A673 (cell line): Measurements from ENCODE around the gene DPY19L3. TPM values are rescaled to one million over a fixed set of nuclear protein-coding genes. Genes with fewer than 3 reads are reported as not detected.

ENCODE experiments used
- BruUV-seq: library from RNA; stranded (reverse); fragments of 400-500 nt; replicated peaks from 2 replicates; lab custom pipeline; 2021; lab: Mats Ljungman, UMichigan
- CTCF ChIA-PET: fragments of 300-600 bp; sonication (Branson Sonifier 250); formaldehyde crosslinking; loops from one replicate; lab custom pipeline; 2022; ENCODE audit warnings: antibody characterized with exemption; lab: Charles Lee
- POLR2A ChIA-PET: fragments of 300-600 bp; sonication (Branson Sonifier 250); formaldehyde crosslinking; loops from one replicate; lab custom pipeline; 2022; ENCODE audit warnings: antibody characterized with exemption; ENCODE audit not compliant: low non-redundant PET; lab: Charles Lee
- DNase-seq: peaks from one replicate; pipeline ENCODE4 v3.0.0-alpha.2; 2015; ENCODE audit warnings: low spot score
- H3K27ac ChIP-seq: fragments of 200-600 bp; sonication (generic); 2 replicates; pipeline ENCODE4 v1.5.1; 2016; ENCODE audit warnings: mixed run types, low read depth, mild to moderate bottlenecking, mixed read lengths, antibody characterized with exemption, low read length; ENCODE audit not compliant: poor library complexity, severe bottlenecking
- H3K27me3 ChIP-seq: fragments of 200-600 bp; sonication (generic); replicated peaks from 2 replicates; pipeline ENCODE4 v1.6.1; 2017; ENCODE audit warnings: mixed run types, low read depth, mild to moderate bottlenecking, mixed read lengths, antibody characterized with exemption, low read length; ENCODE audit not compliant: insufficient read depth, poor library complexity
- H3K36me3 ChIP-seq: fragments of 200-600 bp; sonication (generic); 2 replicates; pipeline ENCODE4 v1.6.1; 2016; ENCODE audit warnings: mixed run types, mild to moderate bottlenecking, mixed read lengths, antibody characterized with exemption, low read length; ENCODE audit not compliant: insufficient read depth, poor library complexity, severe bottlenecking
- H3K4me1 ChIP-seq: fragments of 200-600 bp; sonication (generic); 2 replicates; pipeline ENCODE4 v1.6.1; 2017; ENCODE audit warnings: mixed run types, mild to moderate bottlenecking, mixed read lengths, antibody characterized with exemption, low read length; ENCODE audit not compliant: insufficient read depth, poor library complexity, severe bottlenecking
- H3K4me3 ChIP-seq: fragments of 200-600 bp; sonication (generic); 2 replicates; pipeline ENCODE4 v1.5.1; 2016; ENCODE audit warnings: low read depth, mixed run types, mild to moderate bottlenecking, mixed read lengths, low read length; ENCODE audit not compliant: poor library complexity, severe bottlenecking
- H3K9me3 ChIP-seq: fragments of 200-600 bp; sonication (generic); 2 replicates; pipeline ENCODE4 v1.6.1; 2016; ENCODE audit warnings: mixed run types, low read depth, mild to moderate bottlenecking, mixed read lengths, antibody characterized with exemption, low read length; ENCODE audit not compliant: poor library complexity, severe bottlenecking
- CTCF ChIP-seq: fragments of 300-800, 200-600 bp; sonication (generic); conservative IDR thresholded peaks from 2 replicates; pipeline ENCODE4 v1.5.1; 2017; ENCODE audit warnings: low read depth, mild to moderate bottlenecking, antibody characterized with exemption, low read length, moderate library complexity, mixed read lengths
- EZH2 ChIP-seq: fragments of 200-600 bp; sonication (generic); IDR thresholded peaks from 2 replicates; pipeline ENCODE4 v1.6.1; 2017; ENCODE audit warnings: borderline replicate concordance, low read depth, mild to moderate bottlenecking, mixed read lengths, antibody characterized with exemption, low read length; ENCODE audit not compliant: poor library complexity, severe bottlenecking
- intact Hi-C: fragments of 100-400 bp; cut with micrococcal nuclease; formaldehyde crosslinking; loops from one replicate; pipeline ENCODE4 v1.10.0; 2022; ENCODE audit not compliant: unreplicated experiment
- total RNA-seq: library from RNA; stranded (reverse); gene quantifications from 2 replicates; pipeline ENCODE4 v1.2.3, GENCODE V29; 2021

The DPY19L3 gene
- total RNA-seq, 1 experiment from 2014 or later, result 70.5 TPM

DNA sequence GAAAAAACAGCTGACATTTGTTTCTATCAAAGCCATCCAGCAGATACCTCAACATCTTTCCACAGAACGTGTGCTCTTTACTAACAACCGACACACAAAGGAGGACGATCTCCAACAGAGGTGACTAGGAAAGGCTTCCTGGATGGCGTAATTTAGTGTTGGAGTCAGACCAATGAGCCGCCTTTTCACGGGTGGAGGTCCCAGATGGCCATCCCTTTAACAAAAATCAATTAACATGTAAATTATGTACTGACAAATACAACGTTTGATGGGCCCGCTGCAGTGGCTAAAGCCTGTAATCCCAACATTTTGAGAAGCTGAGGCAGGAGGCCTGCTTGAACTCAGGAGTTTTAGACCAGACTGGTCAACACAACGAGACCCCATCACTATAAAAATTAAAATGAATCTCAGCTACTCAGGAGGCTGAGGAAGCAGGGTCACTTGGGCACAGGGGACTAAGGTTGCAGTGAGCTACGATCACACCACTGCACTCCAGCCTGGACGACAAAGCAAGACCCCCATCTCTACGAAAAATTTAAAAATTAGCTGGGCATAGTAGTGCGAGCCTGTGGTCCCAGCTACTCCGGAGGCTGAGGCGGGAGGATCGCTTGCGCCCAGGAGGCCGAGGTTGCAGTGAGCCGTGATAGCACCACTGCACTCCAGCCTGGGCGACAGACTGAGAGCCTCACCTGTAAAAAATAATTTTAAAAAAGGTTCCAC lies 1.2 kb upstream of the DPY19L3 start:
- H3K4me3 ChIP-seq, result peak overlapping the region; percentile 88
- TF ChIP-seq EZH2, result no peak
- no peak for TF ChIP-seq CTCF
- CTCF ChIA-PET, result no interaction called here

GRCh38 chr19:32404933-32405430 lies 588 bp upstream of the DPY19L3 start:
- TF ChIP-seq EZH2 (no peak), CTCF (no peak)
- intact Hi-C loops, result no loop called here
- Histone ChIP-seq H3K36me3 (peaks cover 17% of the 10 kb centered on the region), H3K27me3 (no peaks in the 10 kb centered on the region), H3K4me1 (peaks cover 22% of the 10 kb centered on the region), H3K9me3 (no peaks in the 10 kb centered on the region), H3K4me3 (peak overlapping the region; percentile 88), H3K27ac (peak overlapping the region; percentile 97)
- POLR2A ChIA-PET, result interaction anchor here (0.7 kb wide), 1 partner anchor 772 kb away, joined by 3 read pairs; no protein-coding TSS in a partner anchor
- BruUV-seq, result TSS peak; percentile 81
- CTCF ChIA-PET, result no interaction called here
- peak; percentile 14 for DNase-seq

More for the DNA sequence above, 1.2 kb upstream of the DPY19L3 start:
- H3K27ac ChIP-seq, result peak overlapping the region; percentile 97
- H3K9me3 ChIP-seq, result no peaks in the 10 kb centered on the region
- H3K4me1 ChIP-seq, result peaks cover 22% of the 10 kb centered on the region
- DNase-seq, result peak; percentile 56
- H3K27me3 ChIP-seq, result no peaks in the 10 kb centered on the region
- BruUV-seq, result no TSS peak
- POLR2A ChIA-PET, result interaction anchor here (0.6 kb wide), 1 partner anchor 1727 kb away, joined by 4 read pairs; no protein-coding TSS in a partner anchor
- intact Hi-C loops, result no loop called here
- peaks cover 11% of the 10 kb centered on the region for H3K36me3 ChIP-seq

DNA sequence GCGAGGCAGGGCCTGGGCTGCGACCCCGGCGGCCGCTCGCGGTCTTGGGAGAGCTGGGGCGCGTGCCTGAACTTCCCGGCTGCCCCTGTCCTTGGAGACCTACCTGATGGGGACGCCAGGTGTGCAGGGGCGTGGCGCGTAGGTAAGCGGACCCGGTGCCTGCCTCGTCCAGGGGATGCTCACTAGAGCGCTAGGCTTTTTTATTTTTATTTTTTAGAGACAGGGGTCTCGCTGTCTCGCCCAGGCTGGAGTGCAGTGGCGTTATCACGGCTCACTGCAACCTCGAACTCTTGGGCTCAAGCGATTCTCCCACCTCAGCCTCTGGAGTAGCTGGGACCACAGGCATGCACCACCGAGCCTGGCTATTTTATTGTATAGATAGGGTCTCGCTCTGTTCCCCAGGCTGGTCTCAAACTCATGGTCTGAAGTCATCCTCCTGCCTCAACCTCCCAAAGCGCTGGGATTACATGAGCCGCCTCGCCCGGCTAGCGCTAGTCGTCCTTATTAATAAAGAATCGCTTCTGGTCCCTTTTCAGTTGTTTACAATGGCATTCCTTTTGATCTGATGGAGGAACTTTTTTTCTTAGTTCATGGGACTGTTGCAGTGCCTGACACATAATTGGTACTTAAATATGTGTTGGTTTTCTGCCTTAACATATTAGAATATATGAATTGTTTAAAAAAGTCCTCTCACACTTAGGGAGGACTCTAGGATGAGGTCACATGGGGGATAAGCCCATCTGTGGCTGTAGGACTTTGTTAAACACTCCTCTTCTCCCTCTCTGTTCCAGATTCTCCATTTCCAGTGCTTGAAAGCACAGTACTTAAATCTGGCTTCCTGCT lies 812 bp downstream of the DPY19L3 start:
- ChIA-PET CTCF (no interaction called here), POLR2A (no interaction called here)
- intact Hi-C loops, result no loop called here
- Histone ChIP-seq H3K9me3 (no peaks in the 10 kb centered on the region), H3K4me1 (peaks cover 22% of the 10 kb centered on the region), H3K27me3 (no peaks in the 10 kb centered on the region), H3K4me3 (peak overlapping the region; percentile 88), H3K36me3 (peaks cover 30% of the 10 kb centered on the region), H3K27ac (peak overlapping the region; percentile 97)
- peak; percentile 31 for DNase-seq
- no peak for TF ChIP-seq EZH2
- TF ChIP-seq CTCF, result no peak
- no TSS peak for BruUV-seq
